Heart left ventricle (tissue), 16 donors: ENCODE results near the gene UNC45A. TPM values are rescaled to one million over a fixed set of nuclear protein-coding genes. Genes with fewer than 3 reads are reported as not detected.

Experiments
- ATAC-seq, 4 donors: fragments of 200-7000 bp; cut with Tn5 transposase; one replicate each; pipeline ENCODE4 v1.9.1; 2020 to 2022; ENCODE audit warnings: moderate library complexity in 4 of 4, mild to moderate bottlenecking in 3 of 4, moderate number of reproducible peaks in 1 of 4
- DNase-seq, 5 donors: peaks; one replicate each; pipeline ENCODE4 v3.0.0-alpha.2; 2020
- H3K27ac ChIP-seq, 12 donors: fragments of 200-600 bp; sonication (generic) in 4 of 12; one replicate each; pipeline versions ENCODE4 v1.5.0 to v1.8.0; 2016 to 2022; ENCODE audit warnings: mild to moderate bottlenecking in 2 of 12
- H3K27me3 ChIP-seq, 9 donors: fragments of 200-600 bp; sonication (generic) in 2 of 9; one replicate each; pipeline versions ENCODE4 v1.5.1 to v1.8.0; 2016 to 2022; ENCODE audit warnings: mild to moderate bottlenecking in 3 of 9
- H3K36me3 ChIP-seq, 9 donors: fragments of 200-600 bp; sonication (generic) in 2 of 9; one replicate each; pipeline versions ENCODE4 v1.5.0 to v1.8.0; 2018 to 2022; ENCODE audit warnings: mild to moderate bottlenecking in 2 of 9
- H3K4me1 ChIP-seq, 12 donors: fragments of 200-600 bp; sonication (generic) in 4 of 12; one replicate each; pipeline versions ENCODE4 v1.5.0 to v1.8.0; 2016 to 2022; ENCODE audit warnings: mild to moderate bottlenecking in 3 of 12
- H3K4me3 ChIP-seq, 12 donors: fragments of 200-600 bp; sonication (generic) in 4 of 12; one replicate each; pipeline versions ENCODE4 v1.5.0 to v1.8.0; 2017 to 2022; ENCODE audit warnings: mild to moderate bottlenecking in 9 of 12, moderate library complexity in 4 of 12
- H3K9me3 ChIP-seq, 12 donors: fragments of 200-600 bp; sonication (generic) in 4 of 12; one replicate each; pipeline versions ENCODE4 v1.5.0 to v1.8.0; 2016 to 2022; ENCODE audit warnings: mild to moderate bottlenecking in 1 of 12
- POLR2A ChIP-seq, 2 donors: fragments of 450-650 bp; IDR thresholded peaks; one replicate each; pipeline ENCODE4 v1.6.1; 2017; ENCODE audit warnings: antibody characterized with exemption in 2 of 2, mild to moderate bottlenecking in 2 of 2, moderate library complexity in 2 of 2
- WGBS, 4 donors: extraction: QIAGEN DNeasy Blood & Tissue Kit in 2 of 4; methylation state at CpG; one replicate each; pipeline versions ENCODE4 v1.1.5 to v1.1.7; 2013 to 2018; 5-methylcytosine and 5-hydroxymethylcytosine counted together
- intact Hi-C, 10 donors: fragments of 100-400 bp; cut with DNase I; formaldehyde crosslinking; loops; one replicate each; pipeline versions ENCODE4 v1.11.1 to v1.14.2; 2022
- polyA plus RNA-seq, 2 donors: library from polyadenylated mRNA; stranded (reverse); fragments of 200-250 nt; gene quantifications; one replicate each; pipeline ENCODE4 v1.2.3, GENCODE V29; 2013
- total RNA-seq, 9 donors: library from RNA; depleted of rRNA in 2 of 9; stranded (reverse); fragments of >200 nt in 2 of 9; fragmentation: NEBNext Ultra II Directional in 3 of 9; extraction: Animal tissue kit (Norgen Biotek cat#: 25700) in 3 of 9; gene quantifications; one replicate each; pipeline versions ENCODE4 v1.1.0 to v1.2.4, GENCODE V29; 2016 to 2023
- TF ChIP-seq, protein P1 (sequence below), 12 donors: fragments of 200-600 bp; sonication (generic) in 4 of 12; IDR thresholded peaks; one replicate each; pipeline versions ENCODE4 v1.5.0 to v1.8.0; 2018 to 2022; ENCODE audit warnings: antibody characterized with exemption in 12 of 12, mild to moderate bottlenecking in 5 of 12
- donor health status: ischemic (EF 13 %, LVEDD 7.1; RV severe dilation, severe dysfunction).
- donor health status: healthy with polysubstance abuse.
- donor health status: DM: no; HTN: yes; CAD: no.
- donor health status: DM: no; HTN: no; CAD: no.
- donor health status: ischemic (EF 25% LVEDD 6.9; RV normal size, moderate dysfunction).
- donor health status: ischemic (EF 25% LVEDD 5.7; RV mildly dilated, moderate dysfunction).
- donor health status: healthy.
- donor health status: DM: yes; HTN: yes; CAD: no.
- donor health status: ischemic (EF 35%, LVEDD 5.7; RV mildly dilated, moderate dysfunction).
- donor health status: nonischemic (EF 11% LVEDD 7.7; RV severe dilation, severe dysfunction).
- donor health status: DM: yes; HTN: yes; CAD: no.
- donor health status: PGD.
- donor health status: ischemic (EF 29% LVEDD 5.4; RV normal size, mild dysfunction).
- donor health status: nonischemic (EF 23%, LVEDD 6.1; RV moderate dilation, normal function).

The UNC45A gene
- total and polyA plus RNA-seq, 11 donors: 12.0 to 34.0 (median 21.9) TPM

DNA sequence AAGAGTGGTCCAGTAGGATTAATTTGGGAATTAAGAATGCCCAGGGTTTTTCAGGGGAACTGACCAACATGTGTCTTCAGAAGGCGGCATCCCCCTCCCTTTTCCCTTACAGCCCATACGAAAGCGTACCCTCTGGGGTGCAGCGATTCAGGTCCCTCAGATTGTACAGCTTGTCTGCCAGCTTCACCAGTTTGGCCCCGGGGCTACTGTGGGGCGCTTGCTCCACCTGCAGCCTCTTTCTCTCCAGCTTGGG lies 3.6 kb upstream of the UNC45A start:
- peaks cover 0 to 1% (median 0%) of the 10 kb centered on the region in 9 donors for H3K36me3 ChIP-seq
- no peaks in the 10 kb centered on the region for H3K27me3 ChIP-seq
- DNase-seq (no peak), ATAC-seq (no peak)
- H3K9me3 ChIP-seq: no peaks in the 10 kb centered on the region
- intact Hi-C loops: loop anchor here in 5 of 10 donors (2.0 to 5.0 kb wide), 4 partner anchors 29 to 284 kb away; partner anchors contain the start of gene MAN2A2 (in 3 of the 5)
- peak overlapping the region in 10 of 12 donors; percentile 73 to 95 (median 89) for H3K4me3 ChIP-seq
- H3K4me1 ChIP-seq: peaks cover 11 to 62% (median 44%) of the 10 kb centered on the region in 12 donors
- 23 to 38% (median 34%) methylated on average over 6 of the region's 6 CpGs for WGBS, 4 donors
- H3K27ac ChIP-seq: peak overlapping the region; percentile 89 to 97 (median 96)
- TF ChIP-seq POLR2A (IDR thresholded peaks at IDR 0.05): no peak
- TF ChIP-seq, protein P1, sequence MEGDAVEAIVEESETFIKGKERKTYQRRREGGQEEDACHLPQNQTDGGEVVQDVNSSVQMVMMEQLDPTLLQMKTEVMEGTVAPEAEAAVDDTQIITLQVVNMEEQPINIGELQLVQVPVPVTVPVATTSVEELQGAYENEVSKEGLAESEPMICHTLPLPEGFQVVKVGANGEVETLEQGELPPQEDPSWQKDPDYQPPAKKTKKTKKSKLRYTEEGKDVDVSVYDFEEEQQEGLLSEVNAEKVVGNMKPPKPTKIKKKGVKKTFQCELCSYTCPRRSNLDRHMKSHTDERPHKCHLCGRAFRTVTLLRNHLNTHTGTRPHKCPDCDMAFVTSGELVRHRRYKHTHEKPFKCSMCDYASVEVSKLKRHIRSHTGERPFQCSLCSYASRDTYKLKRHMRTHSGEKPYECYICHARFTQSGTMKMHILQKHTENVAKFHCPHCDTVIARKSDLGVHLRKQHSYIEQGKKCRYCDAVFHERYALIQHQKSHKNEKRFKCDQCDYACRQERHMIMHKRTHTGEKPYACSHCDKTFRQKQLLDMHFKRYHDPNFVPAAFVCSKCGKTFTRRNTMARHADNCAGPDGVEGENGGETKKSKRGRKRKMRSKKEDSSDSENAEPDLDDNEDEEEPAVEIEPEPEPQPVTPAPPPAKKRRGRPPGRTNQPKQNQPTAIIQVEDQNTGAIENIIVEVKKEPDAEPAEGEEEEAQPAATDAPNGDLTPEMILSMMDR (IDR thresholded peaks at IDR 0.05): peak in 2 of 12 donors; percentile 24 to 35

DNA sequence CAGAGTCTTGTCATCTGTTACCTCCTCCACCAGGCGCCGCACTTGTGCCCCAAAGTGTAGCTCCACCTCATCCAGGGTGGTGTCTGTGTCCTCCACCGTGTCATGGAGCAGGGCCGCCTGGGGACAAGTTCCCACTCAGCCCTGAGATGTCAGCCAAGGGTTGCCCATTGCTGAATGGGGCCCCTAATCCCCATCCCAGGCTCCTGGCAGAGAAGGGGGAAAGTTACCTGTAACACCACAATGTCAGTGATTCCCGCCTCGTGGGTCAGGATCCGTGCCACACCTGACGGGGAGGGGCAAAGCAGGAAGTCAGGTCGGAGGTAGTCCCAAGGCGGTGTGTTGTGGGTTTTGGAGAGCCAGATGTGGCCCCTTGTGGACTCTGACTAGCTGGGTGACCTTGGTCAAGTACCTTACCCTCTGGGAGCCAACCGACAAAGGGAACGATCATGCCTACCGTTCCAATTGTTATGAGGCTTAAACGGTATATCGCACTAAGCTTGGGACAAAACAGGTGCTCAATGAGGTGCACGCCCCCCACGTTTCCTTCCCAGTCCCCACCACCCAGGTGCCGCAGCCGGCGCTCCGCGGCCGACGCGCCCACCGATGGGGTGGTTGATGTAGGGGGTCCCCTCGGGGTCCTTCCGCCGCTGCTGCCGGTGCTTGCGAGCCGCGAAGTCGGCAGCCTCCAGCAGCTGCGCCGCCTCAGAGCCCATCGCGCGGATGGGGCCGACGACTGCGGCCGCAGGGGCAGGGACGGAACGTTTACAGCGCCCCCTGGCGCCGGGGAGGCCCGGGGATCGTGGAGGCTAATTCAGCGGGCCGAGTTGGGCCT lies 3.0 kb upstream of the UNC45A start, which contains the start of gene HDDC3:
HDDC3 (minus strand) TSS at position 722 of the 832 bp plus-strand sequence; CDS start at position 713, 9 bp downstream.
- ATAC-seq (peak; percentile 42 to 66 (median 65)), DNase-seq (peak; percentile 90 to 96 (median 93))
- Histone ChIP-seq H3K9me3 (no peaks in the 10 kb centered on the region), H3K27me3 (no peaks in the 10 kb centered on the region), H3K27ac (peak within 1 kb of the TSS; percentile 89 to 97 (median 96)), H3K4me3 (peak within 1 kb of the TSS; percentile 48 to 95 (median 86)), H3K4me1 (peaks cover 11 to 67% (median 47%) of the 10 kb centered on the region in 12 donors), H3K36me3 (peaks cover 0 to 7% (median 4%) of the 10 kb centered on the region in 9 donors)
- intact Hi-C loops: loop anchor here in 8 of 10 donors (1.0 to 5.0 kb wide), 7 partner anchors 29 to 285 kb away; partner anchors contain the start of gene MAN2A2 (in 5 of the 8)
- 0 to 2% (median 1%) methylated on average over 26 to 52 of the region's 52 CpGs for WGBS, 4 donors
- TF ChIP-seq, protein P1 (IDR thresholded peaks at IDR 0.05): peak; percentile 94 to 99 (median 97)
- TF ChIP-seq POLR2A (IDR thresholded peaks at IDR 0.05): peak in 1 of 2 donors; percentile 28

DNA sequence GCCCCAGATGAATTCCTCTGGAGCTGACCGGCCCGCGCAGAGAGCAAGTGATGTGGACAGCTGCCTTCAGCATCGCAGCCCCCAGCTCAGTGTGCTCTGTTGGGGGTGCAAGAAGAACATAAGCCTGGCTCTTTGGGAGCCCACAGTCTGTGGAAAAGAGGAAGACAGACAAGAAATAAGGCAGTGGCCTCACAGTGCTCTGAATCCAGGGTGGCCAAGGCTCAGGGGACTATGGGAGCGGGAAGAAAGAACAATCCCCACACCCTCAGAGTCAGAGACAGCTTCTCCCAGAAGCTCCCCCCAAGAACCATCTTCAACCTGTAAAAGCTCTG lies 2.5 kb upstream of the UNC45A start:
- Histone ChIP-seq H3K36me3 (peaks cover 0 to 13% (median 10%) of the 10 kb centered on the region in 9 donors), H3K27me3 (no peaks in the 10 kb centered on the region), H3K4me3 (peak overlapping the region in 9 of 12 donors; percentile 73 to 95 (median 91)), H3K27ac (peak overlapping the region in 11 of 12 donors; percentile 89 to 97 (median 96)), H3K4me1 (peaks cover 11 to 69% (median 47%) of the 10 kb centered on the region in 12 donors), H3K9me3 (no peaks in the 10 kb centered on the region)
- DNase-seq (no peak), ATAC-seq (no peak)
- WGBS, 4 donors: 16 to 19% (median 18%) methylated on average over 5 of the region's 5 CpGs
- peak in 1 of 2 donors; percentile 3 for TF ChIP-seq POLR2A (IDR thresholded peaks at IDR 0.05)
- TF ChIP-seq, protein P1 (IDR thresholded peaks at IDR 0.05): peak in 3 of 12 donors; percentile 2 to 6 (median 2)
- intact Hi-C loops: loop anchor here in 7 of 10 donors (1.0 to 5.0 kb wide), 7 partner anchors 30 to 285 kb away; partner anchors contain the start of gene MAN2A2 (in 2 of the 7)

DNA sequence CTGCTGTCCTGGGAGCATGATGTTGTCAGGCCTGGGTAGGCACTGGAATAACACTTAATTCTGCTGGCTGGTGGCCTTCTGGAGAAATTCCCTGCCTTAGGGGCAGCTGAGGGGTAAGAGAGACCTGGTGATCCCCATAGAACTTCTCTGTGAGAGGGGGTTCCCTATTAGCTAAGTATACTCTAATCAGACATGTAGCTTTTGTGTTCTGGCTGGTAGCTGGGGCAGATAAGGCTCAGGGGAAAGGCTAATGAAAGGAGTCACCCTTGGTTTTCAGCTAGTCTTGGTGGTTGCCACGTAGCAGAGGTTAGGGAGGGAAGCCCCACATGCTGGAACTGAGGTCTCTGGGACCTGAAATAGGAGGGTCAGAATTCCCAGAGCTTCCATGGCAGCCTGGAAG lies 1.8 kb upstream of the UNC45A start:
- H3K4me1 ChIP-seq: peaks cover 11 to 66% (median 47%) of the 10 kb centered on the region in 12 donors
- no peak for DNase-seq
- no peak for TF ChIP-seq POLR2A (IDR thresholded peaks at IDR 0.05)
- TF ChIP-seq, protein P1 (IDR thresholded peaks at IDR 0.05): no peak
- no peaks in the 10 kb centered on the region for H3K27me3 ChIP-seq
- H3K27ac ChIP-seq: peak overlapping the region in 3 of 12 donors; percentile 11 to 97 (median 96)
- no peaks in the 10 kb centered on the region for H3K9me3 ChIP-seq
- peaks cover 0 to 19% (median 17%) of the 10 kb centered on the region in 9 donors for H3K36me3 ChIP-seq
- no peak overlapping the region for H3K4me3 ChIP-seq
- intact Hi-C loops: loop anchor here in 7 of 10 donors (2.0 to 5.0 kb wide), 6 partner anchors 30 to 286 kb away; partner anchors contain the start of gene MAN2A2 (in 2 of the 7)
- 62 to 90% (median 66%) methylated on average over 1 of the region's 1 CpG for WGBS, 4 donors
- no peak for ATAC-seq
